Sigmoid colon (tissue), 7 donors: ENCODE results near the gene MYRF. TPM values are rescaled to one million over a fixed set of nuclear protein-coding genes. Genes with fewer than 3 reads are reported as not detected.

ENCODE experiments used
- DNase-seq: peaks from one replicate; pipeline ENCODE4 v3.0.0-alpha.2; 2019
- H3K27ac ChIP-seq, 4 donors: fragments of 200-600 bp; sonication (generic); one replicate each; pipeline ENCODE4 v1.5.1; 2016 to 2019; ENCODE audit warnings: mild to moderate bottlenecking in 1 of 4
- H3K27me3 ChIP-seq, 3 donors: fragments of 200-600 bp; sonication (generic); one replicate each; pipeline ENCODE4 v1.5.1; 2019; ENCODE audit warnings: mild to moderate bottlenecking in 1 of 3
- H3K36me3 ChIP-seq, 4 donors: fragments of 200-600 bp; sonication (generic); one replicate each; pipeline ENCODE4 v1.5.1; 2016 to 2019
- H3K4me1 ChIP-seq, 4 donors: fragments of 200-600 bp; sonication (generic); one replicate each; pipeline ENCODE4 v1.5.1; 2017 to 2019
- H3K4me3 ChIP-seq, 4 donors: fragments of 200-600 bp; sonication (generic); one replicate each; pipeline ENCODE4 v1.5.1; 2017 to 2019; ENCODE audit warnings: mild to moderate bottlenecking in 2 of 4, moderate library complexity in 1 of 4
- H3K9me3 ChIP-seq, 4 donors: fragments of 200-600 bp in 3 of 4; sonication (generic) in 3 of 4; one replicate each; pipeline versions ENCODE4 v1.5.1 to v1.6.1; 2013 to 2019
- EP300 ChIP-seq, 4 donors: sonication (generic); formaldehyde crosslinking; IDR thresholded peaks; one replicate each; pipeline ENCODE4 v1.6.1; 2017; ENCODE audit warnings: antibody characterized with exemption in 4 of 4
- POLR2A ChIP-seq, 2 donors: fragments of 450-650 bp; IDR thresholded peaks; one replicate each; pipeline ENCODE4 v1.6.1; 2016; ENCODE audit warnings: antibody characterized with exemption in 2 of 2, mild to moderate bottlenecking in 2 of 2, moderate library complexity in 2 of 2
- POLR2AphosphoS5 ChIP-seq, 4 donors: sonication (generic); formaldehyde crosslinking; IDR thresholded peaks; one replicate each; pipeline ENCODE4 v1.6.1; 2017; ENCODE audit warnings: antibody characterized with exemption in 4 of 4
- WGBS, 2 donors: extraction: QIAGEN DNeasy Blood & Tissue Kit; methylation state at CpG; one replicate each; pipeline ENCODE4 v1.1.7; 2013; 5-methylcytosine and 5-hydroxymethylcytosine counted together
- intact Hi-C: fragments of 100-400 bp; cut with DNase I; formaldehyde crosslinking; loops from one replicate; pipeline ENCODE4 v1.15.1; 2023
- polyA plus RNA-seq, 3 donors: library from polyadenylated mRNA; stranded (reverse); fragments of 200-250 nt; gene quantifications; one replicate each; pipeline ENCODE4 v1.2.3, GENCODE V29; 2013
- total RNA-seq, 4 donors: library from RNA; depleted of rRNA; stranded (reverse); fragments of >200 nt; gene quantifications; one replicate each; pipeline ENCODE4 v1.1.0, GENCODE V29; 2016
- TF ChIP-seq, protein P1 (sequence below), 4 experiments: fragments of 450-650 bp in 3 of 4; fragments of 200-600 bp in 1 of 4; IDR thresholded peaks; one replicate each; pipeline ENCODE4 v1.5.1; 2016 to 2019; ENCODE audit warnings: antibody characterized with exemption in 4 of 4, mild to moderate bottlenecking in 3 of 4, moderate library complexity in 2 of 4
- donor health status: healthy with polysubstance abuse.
- donor health status: Bipolar disorder and iron deficiency.
- donor health status: healthy.

Gene MYRF
- total and polyA plus RNA-seq, 7 donors = under 0.01 to 6.4 (median 0.66) TPM

- DNase-seq = no peak
- WGBS, 2 donors = 88 to 89% methylated on average over 6 of the region's 6 CpGs
- TF ChIP-seq POLR2A (IDR thresholded peaks at IDR 0.05) (no peak), POLR2AphosphoS5 (IDR thresholded peaks at IDR 0.05) (no peak)
- TF ChIP-seq, protein P1, sequence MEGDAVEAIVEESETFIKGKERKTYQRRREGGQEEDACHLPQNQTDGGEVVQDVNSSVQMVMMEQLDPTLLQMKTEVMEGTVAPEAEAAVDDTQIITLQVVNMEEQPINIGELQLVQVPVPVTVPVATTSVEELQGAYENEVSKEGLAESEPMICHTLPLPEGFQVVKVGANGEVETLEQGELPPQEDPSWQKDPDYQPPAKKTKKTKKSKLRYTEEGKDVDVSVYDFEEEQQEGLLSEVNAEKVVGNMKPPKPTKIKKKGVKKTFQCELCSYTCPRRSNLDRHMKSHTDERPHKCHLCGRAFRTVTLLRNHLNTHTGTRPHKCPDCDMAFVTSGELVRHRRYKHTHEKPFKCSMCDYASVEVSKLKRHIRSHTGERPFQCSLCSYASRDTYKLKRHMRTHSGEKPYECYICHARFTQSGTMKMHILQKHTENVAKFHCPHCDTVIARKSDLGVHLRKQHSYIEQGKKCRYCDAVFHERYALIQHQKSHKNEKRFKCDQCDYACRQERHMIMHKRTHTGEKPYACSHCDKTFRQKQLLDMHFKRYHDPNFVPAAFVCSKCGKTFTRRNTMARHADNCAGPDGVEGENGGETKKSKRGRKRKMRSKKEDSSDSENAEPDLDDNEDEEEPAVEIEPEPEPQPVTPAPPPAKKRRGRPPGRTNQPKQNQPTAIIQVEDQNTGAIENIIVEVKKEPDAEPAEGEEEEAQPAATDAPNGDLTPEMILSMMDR (IDR thresholded peaks at IDR 0.05) = no peak
- Histone ChIP-seq H3K9me3 (no peaks in the 10 kb centered on the region), H3K27me3 (no peaks in the 10 kb centered on the region), H3K4me1 (no peaks in the 10 kb centered on the region), H3K27ac (no peak overlapping the region), H3K4me3 (no peak overlapping the region), H3K36me3 (no peaks in the 10 kb centered on the region)
- intact Hi-C loops = no loop called here
Observed at GRCh38 chr11:61711498-61711897, 40.9 kb upstream of the MYRF start.

DNA sequence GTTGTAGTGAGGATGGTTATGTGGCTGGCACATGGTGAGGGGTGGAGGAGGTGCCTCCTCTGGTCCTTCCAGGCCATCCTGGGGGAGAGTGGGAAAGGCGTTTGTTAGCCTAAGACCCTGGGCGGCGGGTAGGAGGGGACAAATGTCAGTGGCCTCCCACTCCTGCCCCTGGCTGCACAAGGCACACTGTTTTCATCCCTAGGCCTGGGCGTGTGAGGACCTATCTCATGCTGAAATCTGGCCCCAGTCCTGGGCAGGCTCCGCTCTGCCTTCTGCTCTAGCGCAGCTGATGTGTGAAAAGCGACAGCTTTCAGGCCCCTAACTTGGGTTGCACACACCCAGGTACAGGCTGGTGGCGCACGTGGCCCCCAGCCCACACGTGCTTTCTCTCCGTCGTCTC is 40.1 kb upstream of the MYRF start:
- TF ChIP-seq EP300 (IDR thresholded peaks at IDR 0.05) (no peak), POLR2A (IDR thresholded peaks at IDR 0.05) (no peak), POLR2AphosphoS5 (IDR thresholded peaks at IDR 0.05) (no peak)
- TF ChIP-seq, protein P1 (IDR thresholded peaks at IDR 0.05) = no peak
- H3K4me3 ChIP-seq = no peak overlapping the region
- H3K27me3 ChIP-seq = no peaks in the 10 kb centered on the region
- no peaks in the 10 kb centered on the region for H3K9me3 ChIP-seq
- no peak overlapping the region for H3K27ac ChIP-seq
- intact Hi-C loops = no loop called here
- 93% methylated on average over 12 of the region's 12 CpGs for WGBS, 2 donors
- H3K36me3 ChIP-seq = no peaks in the 10 kb centered on the region
- DNase-seq = no peak
- H3K4me1 ChIP-seq = peaks cover 0 to under 1% (median 0%) of the 10 kb centered on the region in 4 donors

GRCh38 chr11:61712846-61713245 is 39.6 kb upstream of the MYRF start:
- H3K4me3 ChIP-seq = no peak overlapping the region
- no peak for DNase-seq
- no peaks in the 10 kb centered on the region for H3K27me3 ChIP-seq
- H3K4me1 ChIP-seq = peaks cover 0 to 6% (median 4%) of the 10 kb centered on the region in 4 donors
- H3K36me3 ChIP-seq = no peaks in the 10 kb centered on the region
- H3K27ac ChIP-seq = no peak overlapping the region
- WGBS, 2 donors = 92 to 93% methylated on average over 6 of the region's 6 CpGs
- intact Hi-C loops = no loop called here
- TF ChIP-seq POLR2A (IDR thresholded peaks at IDR 0.05) (no peak), EP300 (IDR thresholded peaks at IDR 0.05) (no peak), POLR2AphosphoS5 (IDR thresholded peaks at IDR 0.05) (no peak)
- TF ChIP-seq, protein P1 (IDR thresholded peaks at IDR 0.05) = no peak
- H3K9me3 ChIP-seq = no peaks in the 10 kb centered on the region

DNA sequence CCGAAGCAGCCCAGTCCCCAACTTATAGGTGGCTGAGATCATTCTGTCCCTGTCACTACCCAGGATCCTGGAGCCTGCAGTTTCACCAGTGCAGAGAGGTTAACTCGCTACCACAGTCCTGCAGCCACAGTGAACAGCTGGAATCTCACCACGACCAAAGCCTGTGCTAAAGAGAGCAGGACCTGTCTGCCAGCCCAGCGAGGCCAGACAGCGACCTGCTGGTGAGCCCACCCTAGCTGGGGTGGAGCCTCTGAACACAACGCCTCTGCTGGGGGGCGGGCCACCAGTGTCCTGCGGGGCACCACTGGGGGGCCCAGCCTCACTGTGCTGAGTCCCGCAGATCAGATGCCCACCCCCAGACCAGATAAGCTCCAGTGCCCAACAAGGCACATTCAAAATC is 39.0 kb upstream of the MYRF start:
- no peak overlapping the region for H3K4me3 ChIP-seq
- peaks cover 0 to 11% (median 10%) of the 10 kb centered on the region in 4 donors for H3K4me1 ChIP-seq
- DNase-seq = no peak
- H3K27me3 ChIP-seq = no peaks in the 10 kb centered on the region
- no peak overlapping the region for H3K27ac ChIP-seq
- TF ChIP-seq, protein P1 (IDR thresholded peaks at IDR 0.05) = no peak
- TF ChIP-seq EP300 (IDR thresholded peaks at IDR 0.05) (no peak), POLR2A (IDR thresholded peaks at IDR 0.05) (no peak), POLR2AphosphoS5 (IDR thresholded peaks at IDR 0.05) (no peak)
- 79% methylated on average over 9 of the region's 9 CpGs for WGBS, 2 donors
- no peaks in the 10 kb centered on the region for H3K9me3 ChIP-seq
- no peaks in the 10 kb centered on the region for H3K36me3 ChIP-seq
- intact Hi-C loops = no loop called here

GRCh38 chr11:61713906-61714305 is 38.5 kb upstream of the MYRF start:
- Histone ChIP-seq H3K27me3 (no peaks in the 10 kb centered on the region), H3K27ac (no peak overlapping the region), H3K4me1 (peaks cover 0 to 15% (median 14%) of the 10 kb centered on the region in 4 donors), H3K36me3 (no peaks in the 10 kb centered on the region), H3K4me3 (no peak overlapping the region), H3K9me3 (no peaks in the 10 kb centered on the region)
- 54 to 67% methylated on average over 5 of the region's 5 CpGs for WGBS, 2 donors
- intact Hi-C loops = no loop called here
- no peak for DNase-seq
- TF ChIP-seq POLR2A (IDR thresholded peaks at IDR 0.05) (no peak), EP300 (IDR thresholded peaks at IDR 0.05) (no peak), POLR2AphosphoS5 (IDR thresholded peaks at IDR 0.05) (no peak)
- TF ChIP-seq, protein P1 (IDR thresholded peaks at IDR 0.05) = no peak
